SK-N-SH (cell line): Measurements from ENCODE around the gene GPER1. TPM values are rescaled to one million over a fixed set of nuclear protein-coding genes. Genes with fewer than 3 reads are reported as not detected.

Source experiments
- CTCF ChIA-PET: fragments of 300-600, 350-600 bp; formaldehyde crosslinking; extraction: SDS; loops from one replicate; lab custom pipeline; 2021; lab: Yijun Ruan, JAX
- POLR2A ChIA-PET: fragments of 350-600 bp; sonication (Branson Sonifier 250); formaldehyde crosslinking; extraction: SDS; loops from one replicate; lab custom pipeline; 2020; ENCODE audit warnings: antibody characterized with exemption, inconsistent platforms; lab: Yijun Ruan, JAX
- DNase-seq: peaks from one replicate; pipeline ENCODE4 v3.0.0; 2012
- H2AFZ ChIP-seq: fragments of 200-600 bp; sonication (generic); 2 replicates; pipeline ENCODE4 v1.8.1; 2016; ENCODE audit warnings: antibody characterized with exemption, mild to moderate bottlenecking, low read depth
- H3F3A ChIP-seq: fragments of 200-600 bp; sonication (generic); replicated peaks from 2 replicates; pipeline ENCODE3; 2016; ENCODE audit warnings: antibody characterized with exemption, mild to moderate bottlenecking; ENCODE audit not compliant: insufficient read depth
- H3K27ac ChIP-seq, 2 experiments: fragments of 200-500 bp in 1 of 2; fragments of 200-600 bp in 1 of 2; sonication (Bioruptor generic) in 1 of 2; sonication (generic), shearing (Covaris generic) in 1 of 2; 2 replicates each; pipeline versions ENCODE4 v1.5.1 to v1.6.1; 2014 to 2016; ENCODE audit warnings: low read depth in 2 of 2, inconsistent platforms in 1 of 2, low read length in 1 of 2, mild to moderate bottlenecking in 1 of 2, mixed read lengths in 1 of 2
- H3K27me3 ChIP-seq: fragments of 200-600 bp; sonication (generic), shearing (Covaris generic); 2 replicates; pipeline ENCODE4 v1.6.1; 2016; ENCODE audit warnings: mixed run types; ENCODE audit not compliant: insufficient read depth
- H3K36me3 ChIP-seq, 2 experiments: fragments of 200-500 bp in 1 of 2; fragments of 200-600 bp in 1 of 2; sonication (Bioruptor generic) in 1 of 2; sonication (generic) in 1 of 2; replicated peaks in 1 of 2; 2 replicates each; pipeline versions ENCODE3 to v1.5.1; 2014 to 2016; ENCODE audit warnings: low read length in 1 of 2, mild to moderate bottlenecking in 1 of 2; ENCODE audit not compliant: insufficient read depth in 2 of 2, control insufficient read depth in 1 of 2
- H3K4me1 ChIP-seq, 2 experiments: fragments of 200-500 bp in 1 of 2; fragments of 200-600 bp in 1 of 2; sonication (Bioruptor generic) in 1 of 2; sonication (generic), shearing (Covaris generic) in 1 of 2; 2 replicates each; pipeline versions ENCODE4 v1.5.1 to v1.6.1; 2014 to 2016; ENCODE audit warnings: low read depth in 1 of 2, low read length in 1 of 2, mixed run types in 1 of 2; ENCODE audit not compliant: insufficient read depth in 2 of 2, control insufficient read depth in 1 of 2
- H3K4me2 ChIP-seq: fragments of 200-600 bp; sonication (generic), shearing (Covaris generic); 2 replicates; pipeline ENCODE4 v1.6.1; 2017; ENCODE audit warnings: mixed run types
- H3K4me3 ChIP-seq, 2 experiments: fragments of 200-500 bp in 1 of 2; fragments of 200-600 bp in 1 of 2; sonication (Bioruptor generic) in 1 of 2; sonication (generic), shearing (Covaris generic) in 1 of 2; 2 replicates each; pipeline versions ENCODE4 v1.5.1 to v1.8.1; 2014 to 2016; ENCODE audit warnings: low read depth in 2 of 2, inconsistent platforms in 1 of 2, low read length in 1 of 2, mild to moderate bottlenecking in 1 of 2, mixed read lengths in 1 of 2, moderate library complexity in 1 of 2
- H3K79me2 ChIP-seq: fragments of 200-600 bp; sonication (generic); 2 replicates; pipeline ENCODE4 v1.8.1; 2017; ENCODE audit warnings: mild to moderate bottlenecking; ENCODE audit not compliant: insufficient read depth
- H3K9ac ChIP-seq: fragments of 200-600 bp; sonication (generic); 2 replicates; pipeline ENCODE4 v1.6.1; 2017; ENCODE audit warnings: mixed run types
- H3K9me2 ChIP-seq: fragments of 200-600 bp; sonication (generic); 2 replicates; pipeline ENCODE4 v1.6.1; 2017; ENCODE audit warnings: mixed run types
- H3K9me3 ChIP-seq: fragments of 200-600 bp; sonication (generic); 2 replicates; pipeline ENCODE4 v1.6.1; 2017; ENCODE audit warnings: mixed run types, mild to moderate bottlenecking, moderate library complexity
- H4K20me1 ChIP-seq: fragments of 200-600 bp; sonication (generic); 2 replicates; pipeline ENCODE4 v1.6.1; 2017; ENCODE audit warnings: mild to moderate bottlenecking, mixed run types; ENCODE audit not compliant: insufficient read depth
- FOXJ3 ChIP-seq: sonication (generic); formaldehyde crosslinking; IDR thresholded peaks from 2 replicates; pipeline ENCODE4 v1.5.1; 2020; ENCODE audit warnings: mild to moderate bottlenecking, missing genetic modification reagents
- GATA2 ChIP-seq: sonication (generic); formaldehyde crosslinking; IDR thresholded peaks from 2 replicates; pipeline ENCODE4 v1.5.0; 2020; ENCODE audit warnings: mild to moderate bottlenecking, missing genetic modification reagents
- RAD21 ChIP-seq: IDR thresholded peaks from 2 replicates; pipeline ENCODE4 v1.6.1; 2012; ENCODE audit warnings: mild to moderate bottlenecking, low read length
- REST ChIP-seq: IDR thresholded peaks from 2 replicates; pipeline ENCODE4 v1.6.1; 2012; ENCODE audit warnings: mild to moderate bottlenecking, low read depth, low read length, moderate library complexity
- TCF12 ChIP-seq: IDR thresholded peaks from 2 replicates; pipeline ENCODE4 v1.4.0; 2012
- WGBS: methylation state at CpG from one replicate; pipeline ENCODE4 v1.1.6; 2017; ENCODE audit warnings: low lambda C conversion rate; 5-methylcytosine and 5-hydroxymethylcytosine counted together
- polyA plus RNA-seq, 3 experiments: library from polyadenylated mRNA; depleted of rRNA; stranded (reverse); fragments of >200 nt; gene quantifications; 2 replicates each; pipeline ENCODE4 v1.2.3, GENCODE V29; 2012

GPER1 gene
- polyA plus RNA-seq, 1 of the 3 experiments (the other 2 are of a cell fraction): 6.4 TPM

GRCh38 chr7:1124164-1124563, 36.3 kb downstream of the GPER1 start:
- peaks cover 39% of the 10 kb centered on the region for H3K79me2 ChIP-seq
- DNase-seq: no peak
- H2AFZ ChIP-seq: no peak overlapping the region
- no peaks in the 10 kb centered on the region for H3K27me3 ChIP-seq
- H3K9ac ChIP-seq: no peak overlapping the region
- H3K4me1 ChIP-seq: 0 out of 4 replicates have a peak, but pooled peaks cover 0 to 8% of the 10 kb centered on the region in 2 experiments
- H3K9me3 ChIP-seq: no peaks in the 10 kb centered on the region
- H3K4me3 ChIP-seq: no peak overlapping the region
- H3K27ac ChIP-seq: no peak overlapping the region
- peaks cover 21% of the 10 kb centered on the region for H4K20me1 ChIP-seq
- 92% methylated on average over 11 of the region's 11 CpGs for WGBS
- no peaks in the 10 kb centered on the region for H3K9me2 ChIP-seq
- H3F3A ChIP-seq: no peaks in the 10 kb centered on the region
- ChIA-PET CTCF (interaction anchor here (0.6 to 6.4 kb wide), 13 partner anchors 12 to 150 kb away, joined by 3 to 65 read pairs (median 5); partner anchors contain the start of gene GPER1), POLR2A (interaction anchor here (0.5 kb wide), 1 partner anchor 8 kb away, joined by 5 read pairs; no protein-coding TSS in a partner anchor)
- no peak overlapping the region for H3K4me2 ChIP-seq
- H3K36me3 ChIP-seq: peaks cover 15 to 16% of the 10 kb centered on the region in 2 experiments
- TF ChIP-seq RAD21 (no peak), REST (no peak)

GRCh38 chr7:1124816-1125602, 37.1 kb downstream of the GPER1 start:
- Histone ChIP-seq H3K79me2 (peaks cover 39% of the 10 kb centered on the region), H3K9me2 (no peaks in the 10 kb centered on the region), H3K9me3 (no peaks in the 10 kb centered on the region), H3F3A (no peaks in the 10 kb centered on the region), H2AFZ (no peak overlapping the region), H3K4me3 (no peak overlapping the region), H3K36me3 (peaks cover 15 to 16% of the 10 kb centered on the region in 2 experiments), H3K9ac (no peak overlapping the region), H3K27me3 (no peaks in the 10 kb centered on the region), H3K27ac (no peak overlapping the region), H3K4me1 (0 out of 4 replicates have a peak, but pooled peaks cover 0 to 8% of the 10 kb centered on the region in 2 experiments), H4K20me1 (peaks cover 21% of the 10 kb centered on the region), H3K4me2 (no peak overlapping the region)
- ChIA-PET CTCF (interaction anchor here (1.1 to 6.4 kb wide), 8 partner anchors 13 to 132 kb away, joined by 3 to 65 read pairs (median 9); partner anchors contain the start of gene GPER1), POLR2A (no interaction called here)
- TF ChIP-seq TCF12 (no peak), FOXJ3 (CRISPR knock-in tag) (no peak), GATA2 (CRISPR knock-in tag) (no peak)
- no peak for DNase-seq
- WGBS: 94% methylated on average over 20 of the region's 23 CpGs
